Stimulated activated naive CD4-positive, alpha-beta T cell treated with Interleukin-2 at 50 U/mL for 16 hours (primary cell): Measurements from ENCODE around the gene PAM.

Experiments
- DNase-seq: peaks from one replicate; lab custom pipeline; 2025; lab: John Stamatoyannopoulos, UW

The PAM gene

DNA sequence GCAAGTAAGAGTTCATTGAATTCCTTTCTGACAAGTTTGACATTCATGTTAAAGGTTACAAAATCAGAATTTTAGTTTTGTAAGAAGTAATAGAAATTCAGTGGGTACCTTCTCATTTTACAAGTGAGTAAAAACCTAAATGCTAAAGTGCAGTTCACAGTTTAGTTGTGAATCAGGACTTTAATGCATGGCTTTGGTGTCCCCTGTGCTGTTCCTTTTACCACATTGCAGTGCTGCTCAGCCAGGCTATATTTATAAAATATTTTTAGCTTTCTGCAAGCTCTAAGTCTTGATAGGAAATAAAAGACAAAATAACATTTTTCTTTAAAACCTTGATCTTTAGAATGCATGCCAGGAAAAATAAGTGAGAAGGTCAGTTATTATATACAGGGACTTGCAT lies 26.3 kb downstream of the PAM start:
- DNase-seq, result no peak

- DNase-seq, result no peak
Measured at GRCh38 chr5:102781786-102782185, 26.7 kb downstream of the PAM start.

DNA sequence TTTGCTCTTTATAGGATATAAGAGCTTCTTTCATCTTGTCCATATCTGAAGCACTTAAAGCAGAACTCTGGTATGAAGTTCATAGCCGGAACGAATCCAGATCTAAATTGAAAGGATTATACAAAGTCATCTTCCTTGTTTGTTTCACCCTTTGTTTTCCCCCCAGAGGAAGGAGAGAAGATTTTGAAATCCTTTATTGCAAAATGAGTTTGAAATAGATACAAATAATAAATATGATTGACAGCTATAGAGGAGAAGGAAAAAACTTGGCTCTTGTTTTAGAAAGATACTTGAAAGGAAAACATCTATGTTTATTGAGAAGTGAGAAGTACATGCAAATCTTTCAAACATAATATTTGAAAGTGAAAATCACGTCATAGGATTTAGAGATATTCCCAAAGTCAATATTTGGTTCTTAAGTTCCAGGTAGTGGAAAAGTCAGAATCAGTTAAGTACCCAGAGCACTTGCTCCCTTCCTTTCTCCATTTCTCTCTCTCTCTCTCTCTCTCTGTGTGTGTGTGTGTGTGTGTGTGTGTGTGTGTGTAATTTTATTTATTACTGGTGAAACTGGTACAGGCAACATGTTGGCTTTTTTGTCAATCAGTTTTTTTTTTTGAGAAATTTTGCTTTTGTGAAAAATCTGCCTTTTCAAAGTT lies 27.2 kb downstream of the PAM start:
- DNase-seq, result no peak

GRCh38 chr5:102787134-102787533 lies 32.0 kb downstream of the PAM start:
- DNase-seq, result no peak

DNA sequence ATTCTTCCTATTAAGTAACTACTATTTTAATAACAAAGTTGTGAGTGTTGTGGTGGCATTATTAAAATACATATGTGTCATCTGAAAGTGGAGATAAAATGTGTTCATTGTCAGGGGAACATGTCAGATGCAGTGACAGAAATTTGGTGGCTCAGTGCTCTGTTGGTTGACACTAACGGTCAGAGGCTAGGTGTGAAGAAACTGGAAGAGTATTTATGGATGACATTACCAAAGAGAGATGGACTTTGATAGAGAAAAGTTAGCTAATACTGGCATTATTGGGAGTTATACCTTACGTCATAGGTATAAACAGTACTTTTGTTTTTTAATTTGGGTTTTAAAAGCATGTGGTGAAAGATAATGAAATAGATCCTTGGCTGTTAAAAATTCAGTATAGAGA lies 33.7 kb downstream of the PAM start:
- DNase-seq, result no peak

DNA sequence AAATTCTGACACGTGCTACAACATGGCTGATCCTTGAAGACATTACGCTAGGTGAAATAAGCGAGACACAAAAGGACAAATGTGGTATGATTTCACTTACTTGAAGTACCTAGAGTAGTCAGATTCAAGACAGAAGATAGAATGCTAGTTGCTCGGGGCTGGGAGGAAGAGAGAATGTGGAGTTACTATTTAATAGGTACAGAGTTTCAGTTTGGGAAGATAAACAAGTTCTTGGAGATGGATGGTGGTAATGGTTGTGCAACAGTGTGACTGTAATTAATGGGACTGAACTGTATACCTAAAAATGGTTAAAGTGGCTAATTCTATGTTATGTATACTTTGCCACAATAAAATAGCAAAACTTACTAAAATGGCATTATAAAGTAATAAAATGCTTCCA lies 34.4 kb downstream of the PAM start:
- DNase-seq, result no peak

DNA sequence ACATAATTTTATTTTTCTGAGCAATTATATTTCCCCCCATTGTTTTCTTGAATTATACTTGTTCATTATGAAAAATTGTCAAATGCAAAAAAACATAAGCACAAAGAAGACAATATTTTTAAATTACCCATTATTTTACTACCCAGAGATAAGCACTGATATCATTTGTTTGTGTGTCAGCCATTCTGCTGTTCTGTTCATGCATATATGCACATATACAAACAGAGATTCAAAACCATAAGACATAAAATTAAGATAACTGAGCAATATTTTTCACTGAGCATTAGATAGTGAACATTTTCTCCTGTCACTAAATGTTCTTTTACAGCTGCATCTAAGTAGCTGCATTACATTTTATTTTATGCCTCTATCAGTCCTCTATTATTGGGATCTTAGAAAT lies 35.6 kb downstream of the PAM start:
- DNase-seq, result no peak

DNA sequence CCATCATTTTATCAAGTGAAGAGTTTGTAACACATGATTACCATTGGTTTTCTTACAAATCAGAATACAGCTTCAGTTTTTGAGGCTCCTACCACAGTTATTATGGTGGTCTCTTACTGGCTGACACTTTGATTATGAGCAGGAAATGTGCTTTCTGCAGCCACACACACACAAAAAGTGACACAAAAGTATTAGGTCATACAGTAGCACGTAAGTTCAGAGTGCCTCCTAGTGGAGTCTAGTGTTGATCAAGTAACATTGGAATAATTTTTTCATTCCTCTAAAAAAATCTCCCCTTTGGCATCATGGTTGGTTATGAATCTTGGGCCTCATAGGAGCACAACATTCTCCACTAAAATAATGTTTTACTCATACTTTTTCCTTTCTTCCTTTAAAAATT lies 37.6 kb downstream of the PAM start:
- no peak for DNase-seq

- no peak for DNase-seq
Measured at GRCh38 chr5:102794047-102794446, 38.9 kb downstream of the PAM start.

DNA sequence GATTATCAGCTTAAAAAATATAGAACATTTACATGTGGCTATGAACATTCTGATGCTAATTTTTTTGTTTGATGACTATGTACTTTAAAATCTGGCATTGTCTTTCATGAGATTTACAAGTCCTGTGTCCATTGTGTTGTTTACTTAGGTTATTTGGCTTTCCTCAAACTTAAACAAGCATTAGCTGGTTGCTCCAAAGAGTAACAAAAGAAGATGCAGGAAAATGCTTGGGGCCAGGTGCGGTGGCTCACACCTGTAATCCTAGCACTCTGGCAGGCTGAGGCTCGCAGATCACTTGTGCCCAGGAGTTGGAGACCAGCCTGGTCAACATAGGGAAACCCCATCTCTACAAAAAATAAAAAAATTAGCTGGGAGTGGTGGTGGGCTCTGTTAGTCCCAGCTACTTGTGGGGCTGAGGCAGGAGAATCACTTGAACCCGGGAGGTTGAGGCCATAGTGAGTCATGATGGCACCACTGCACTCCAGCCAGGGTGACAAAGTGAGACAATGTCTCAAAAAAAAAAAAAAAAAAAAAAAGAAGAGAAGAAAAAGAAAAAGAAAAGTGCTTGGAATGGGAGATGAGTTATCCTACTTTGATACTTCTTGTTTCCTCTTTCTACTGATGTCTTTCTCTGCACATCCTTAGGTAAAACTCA lies 39.7 kb downstream of the PAM start:
- DNase-seq, result no peak

GRCh38 chr5:102795526-102795925 lies 40.4 kb downstream of the PAM start:
- no peak for DNase-seq

GRCh38 chr5:102796009-102796408 lies 40.9 kb downstream of the PAM start:
- no peak for DNase-seq

GRCh38 chr5:102796498-102796897 lies 41.4 kb downstream of the PAM start:
- no peak for DNase-seq

GRCh38 chr5:102797322-102797884 lies 42.3 kb downstream of the PAM start:
- no peak for DNase-seq

- DNase-seq, result no peak
Measured at GRCh38 chr5:102798104-102798785, 43.1 kb downstream of the PAM start.

GRCh38 chr5:102799017-102799416 lies 43.9 kb downstream of the PAM start:
- DNase-seq, result no peak

DNA sequence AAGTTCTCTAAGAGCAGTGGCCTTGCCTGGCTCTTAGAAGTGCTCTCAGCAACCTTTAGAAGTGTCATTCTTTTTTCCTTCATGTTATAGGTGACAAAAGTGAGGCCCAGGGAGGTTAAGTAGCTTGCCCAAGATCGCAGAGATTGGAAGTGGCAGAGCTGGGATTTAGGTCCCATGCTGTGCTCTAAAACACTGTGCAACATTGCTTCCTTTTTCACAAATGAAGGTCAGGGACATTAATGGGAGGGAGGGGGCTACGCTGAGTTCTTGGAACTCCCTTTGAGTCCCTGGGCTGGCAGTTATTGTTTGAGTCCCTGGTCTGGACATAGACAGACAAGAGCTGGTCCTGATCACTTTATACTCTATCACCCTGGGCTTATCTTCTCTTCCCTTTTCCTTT lies 45.3 kb downstream of the PAM start:
- DNase-seq, result no peak

GRCh38 chr5:102801371-102801770 lies 46.3 kb downstream of the PAM start:
- DNase-seq, result no peak

DNA sequence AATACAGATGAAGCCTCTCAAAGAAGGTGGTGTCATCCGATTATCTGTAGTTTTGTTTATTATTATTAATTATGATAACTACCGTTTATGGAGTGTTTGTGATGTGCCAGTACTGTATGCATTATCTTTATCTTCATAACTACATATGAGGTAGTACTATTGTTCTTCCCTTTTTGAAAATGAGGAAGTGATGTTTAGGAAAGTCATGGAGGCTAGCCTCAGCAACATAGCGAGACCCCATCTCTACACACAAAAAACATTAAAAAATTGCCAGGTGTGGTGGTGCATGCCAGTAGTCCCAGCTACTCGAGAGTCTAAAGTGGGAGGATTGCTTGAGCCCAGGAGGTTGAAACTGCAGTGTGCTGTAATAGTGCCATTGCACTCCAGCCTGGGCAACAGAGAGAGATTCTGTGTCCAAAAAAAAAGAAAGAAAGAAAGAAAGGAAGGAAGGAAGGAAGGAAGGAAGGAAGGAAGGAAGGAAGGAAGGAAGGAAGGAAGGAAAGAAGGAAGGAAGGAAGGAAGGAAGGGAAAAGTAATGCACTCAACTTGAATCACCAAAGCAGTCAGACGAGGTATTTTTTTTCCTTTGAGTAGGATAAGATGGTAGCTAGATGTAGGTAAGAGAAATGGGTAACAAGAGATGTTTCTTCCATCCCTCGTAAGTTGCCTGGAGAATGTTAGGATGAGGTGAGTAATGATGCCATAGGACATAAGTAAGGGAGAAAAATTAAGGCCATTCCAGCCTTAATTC lies 47.8 kb downstream of the PAM start:
- no peak for DNase-seq

DNA sequence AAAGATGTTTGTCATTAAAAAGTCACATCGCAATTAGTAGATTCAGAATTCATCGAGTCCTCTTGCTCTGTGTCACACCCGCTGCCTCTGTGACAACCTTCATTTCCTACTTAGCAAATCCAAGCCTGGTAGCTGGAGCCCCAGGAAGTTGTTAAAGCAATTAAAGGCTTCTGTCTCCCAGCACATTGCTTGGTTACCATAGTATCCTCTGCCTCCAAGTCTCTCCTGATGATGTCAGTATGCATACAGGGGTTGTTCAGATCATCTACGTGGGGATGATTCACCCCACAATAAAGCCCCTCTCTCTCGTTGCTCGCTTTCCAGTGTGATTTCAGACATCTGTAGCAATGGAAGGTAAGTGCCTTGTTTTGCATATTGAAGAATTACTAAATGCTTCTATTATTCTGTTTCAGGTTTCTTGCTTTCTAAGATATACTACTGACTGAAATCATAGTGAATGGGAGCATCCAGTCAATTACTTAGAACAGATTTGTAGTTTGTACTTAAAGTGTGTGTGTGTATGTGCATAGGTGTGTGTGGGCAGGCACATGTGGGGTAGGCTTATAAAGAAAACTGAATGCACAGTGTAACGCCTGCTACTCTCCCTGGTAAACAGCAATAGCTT lies 52.9 kb downstream of the PAM start:
- no peak for DNase-seq

DNA sequence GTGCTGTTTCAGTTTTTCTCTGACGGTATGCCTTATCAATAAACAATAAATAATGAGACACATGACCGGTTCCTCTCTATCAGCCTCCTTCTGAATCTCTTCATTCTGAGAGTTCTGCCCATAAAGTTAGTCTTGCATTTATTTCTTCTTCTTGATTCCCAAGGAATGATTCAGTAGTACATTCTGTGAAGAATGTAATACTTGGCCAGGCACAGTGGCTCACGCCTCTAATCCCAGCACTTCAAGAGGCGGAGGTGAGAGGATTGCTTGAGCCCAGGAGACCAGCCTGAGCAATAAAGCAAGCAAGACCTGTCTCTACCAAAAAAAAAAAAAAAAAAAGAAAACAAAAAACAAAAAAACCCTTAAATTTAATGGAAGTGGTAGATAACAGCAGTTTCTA lies 53.9 kb downstream of the PAM start:
- no peak for DNase-seq

GRCh38 chr5:102811972-102812371 lies 56.9 kb downstream of the PAM start:
- DNase-seq, result no peak
